Stimulated activated memory B cell treated with anti-CD40 and anti-IgM and Interleukin-4, amounts not matched to agents 10 μg/mL and 1 μg/mL and 100 μg/mL, for 72 hours (primary cell): Measurements from ENCODE around the gene FLRT1.
"Not testable (repeated sequence)": the region's sequence is repeated elsewhere in the genome, so short reads cannot be mapped to it uniquely, and the experiment has no call there.

Source experiments
- ATAC-seq: fragments of 150-1000 bp; cut with Tn5 transposase; 2 replicates; pipeline ENCODE4 v1.10.0; 2021
- H3K27ac Mint-ChIP-seq: one replicate; pipeline ENCODE4 v1.8.0; 2022; ENCODE audit warnings: mild to moderate bottlenecking, mixed read lengths
- H3K27me3 Mint-ChIP-seq: one replicate; pipeline ENCODE4 v1.8.0; 2022; ENCODE audit warnings: mixed read lengths
- H3K36me3 Mint-ChIP-seq: one replicate; pipeline ENCODE4 v1.8.0; 2022; ENCODE audit warnings: mixed read lengths
- H3K4me1 Mint-ChIP-seq: one replicate; pipeline ENCODE4 v1.8.0; 2022; ENCODE audit warnings: mixed read lengths
- H3K4me3 Mint-ChIP-seq: one replicate; pipeline ENCODE4 v1.8.0; 2022; ENCODE audit warnings: mild to moderate bottlenecking, moderate library complexity, mixed read lengths
- H3K9me3 Mint-ChIP-seq: one replicate; pipeline ENCODE4 v1.8.0; 2022; ENCODE audit warnings: mixed read lengths

Gene FLRT1

GRCh38 chr11:64043545-64043944, 7.8 kb downstream of the FLRT1 start:
- no peak for ATAC-seq
- Mint-ChIP-seq H3K36me3 (no peaks in the 10 kb centered on the region), H3K27ac (no peak overlapping the region)

GRCh38 chr11:64044730-64045393, 9.1 kb downstream of the FLRT1 start:
- H3K27me3 Mint-ChIP-seq, result peaks cover 29% of the 10 kb centered on the region
- H3K36me3 Mint-ChIP-seq, result no peaks in the 10 kb centered on the region
- H3K4me1 Mint-ChIP-seq, result no peaks in the 10 kb centered on the region
- no peak overlapping the region for H3K27ac Mint-ChIP-seq
- H3K9me3 Mint-ChIP-seq, result no peaks in the 10 kb centered on the region
- no peak for ATAC-seq
- no peak overlapping the region for H3K4me3 Mint-ChIP-seq

More at GRCh38 chr11:64043545-64043944, 7.8 kb downstream of the FLRT1 start:
- Mint-ChIP-seq H3K27me3 (peaks cover 43% of the 10 kb centered on the region), H3K4me1 (no peaks in the 10 kb centered on the region), H3K4me3 (no peak overlapping the region), H3K9me3 (no peaks in the 10 kb centered on the region)

- H3K36me3 Mint-ChIP-seq, result no peaks in the 10 kb centered on the region
- H3K27ac Mint-ChIP-seq, result no peak overlapping the region
- H3K4me3 Mint-ChIP-seq, result no peak overlapping the region
- H3K9me3 Mint-ChIP-seq, result no peaks in the 10 kb centered on the region
- peaks cover 21% of the 10 kb centered on the region for H3K27me3 Mint-ChIP-seq
- no peaks in the 10 kb centered on the region for H3K4me1 Mint-ChIP-seq
- no peak for ATAC-seq
These were observed 10.0 kb downstream of the FLRT1 start for GRCh38 chr11:64045700-64046099.

- H3K4me3 Mint-ChIP-seq, H3K9me3 Mint-ChIP-seq, H3K27me3 Mint-ChIP-seq, ATAC-seq, H3K27ac Mint-ChIP-seq, H3K4me1 Mint-ChIP-seq, H3K36me3 Mint-ChIP-seq: not testable (repeated sequence)
These were observed 11.6 kb downstream of the FLRT1 start for GRCh38 chr11:64047373-64047772.

- Mint-ChIP-seq H3K9me3 (no peaks in the 10 kb centered on the region), H3K4me3 (no peak overlapping the region), H3K27me3 (peaks cover 4% of the 10 kb centered on the region), H3K27ac (no peak overlapping the region), H3K36me3 (no peaks in the 10 kb centered on the region), H3K4me1 (no peaks in the 10 kb centered on the region)
- no peak for ATAC-seq
These were observed 12.5 kb downstream of the FLRT1 start for GRCh38 chr11:64048042-64048854.

- no peak for ATAC-seq
- Mint-ChIP-seq H3K4me3 (no peak overlapping the region), H3K36me3 (no peaks in the 10 kb centered on the region), H3K4me1 (no peaks in the 10 kb centered on the region), H3K9me3 (no peaks in the 10 kb centered on the region), H3K27me3 (no peaks in the 10 kb centered on the region), H3K27ac (no peak overlapping the region)
These were observed 13.8 kb downstream of the FLRT1 start for GRCh38 chr11:64049509-64049908.

- no peak for ATAC-seq
- no peaks in the 10 kb centered on the region for H3K27me3 Mint-ChIP-seq
- H3K27ac Mint-ChIP-seq, result no peak overlapping the region
- no peak overlapping the region for H3K4me3 Mint-ChIP-seq
- no peaks in the 10 kb centered on the region for H3K36me3 Mint-ChIP-seq
- no peaks in the 10 kb centered on the region for H3K9me3 Mint-ChIP-seq
- H3K4me1 Mint-ChIP-seq, result no peaks in the 10 kb centered on the region
These were observed 15.6 kb downstream of the FLRT1 start for GRCh38 chr11:64051297-64051696.

GRCh38 chr11:64052436-64052835, 16.7 kb downstream of the FLRT1 start:
- H3K27ac Mint-ChIP-seq, result no peak overlapping the region
- no peak overlapping the region for H3K4me3 Mint-ChIP-seq
- no peaks in the 10 kb centered on the region for H3K27me3 Mint-ChIP-seq
- no peaks in the 10 kb centered on the region for H3K9me3 Mint-ChIP-seq
- H3K4me1 Mint-ChIP-seq, result no peaks in the 10 kb centered on the region
- no peaks in the 10 kb centered on the region for H3K36me3 Mint-ChIP-seq
- no peak for ATAC-seq

- peaks cover 2% of the 10 kb centered on the region for H3K27me3 Mint-ChIP-seq
- H3K36me3 Mint-ChIP-seq, result no peaks in the 10 kb centered on the region
- no peak overlapping the region for H3K27ac Mint-ChIP-seq
- no peaks in the 10 kb centered on the region for H3K9me3 Mint-ChIP-seq
- no peak overlapping the region for H3K4me3 Mint-ChIP-seq
- no peak for ATAC-seq
- no peaks in the 10 kb centered on the region for H3K4me1 Mint-ChIP-seq
These were observed 17.3 kb downstream of the FLRT1 start for GRCh38 chr11:64052938-64053622.

- no peak for ATAC-seq
- H3K9me3 Mint-ChIP-seq, result no peaks in the 10 kb centered on the region
- H3K27me3 Mint-ChIP-seq, result peaks cover 8% of the 10 kb centered on the region
- H3K4me3 Mint-ChIP-seq, result no peak overlapping the region
- no peak overlapping the region for H3K27ac Mint-ChIP-seq
- no peaks in the 10 kb centered on the region for H3K36me3 Mint-ChIP-seq
- no peaks in the 10 kb centered on the region for H3K4me1 Mint-ChIP-seq
These were observed 18.0 kb downstream of the FLRT1 start for GRCh38 chr11:64053699-64054098.

GRCh38 chr11:64055077-64055476, 19.3 kb downstream of the FLRT1 start:
- peaks cover 15% of the 10 kb centered on the region for H3K27me3 Mint-ChIP-seq
- H3K27ac Mint-ChIP-seq, result no peak overlapping the region
- H3K36me3 Mint-ChIP-seq, result no peaks in the 10 kb centered on the region
- H3K4me3 Mint-ChIP-seq, result no peak overlapping the region
- no peak for ATAC-seq
- no peaks in the 10 kb centered on the region for H3K9me3 Mint-ChIP-seq
- no peaks in the 10 kb centered on the region for H3K4me1 Mint-ChIP-seq

GRCh38 chr11:64056213-64056785, 20.6 kb downstream of the FLRT1 start:
- Mint-ChIP-seq H3K4me3 (no peak overlapping the region), H3K36me3 (no peaks in the 10 kb centered on the region), H3K4me1 (peaks cover 8% of the 10 kb centered on the region), H3K27me3 (peaks cover 26% of the 10 kb centered on the region), H3K27ac (no peak overlapping the region), H3K9me3 (no peaks in the 10 kb centered on the region)
- ATAC-seq, result no peak

GRCh38 chr11:64056861-64057260, 21.1 kb downstream of the FLRT1 start:
- Mint-ChIP-seq H3K27me3 (peaks cover 32% of the 10 kb centered on the region), H3K27ac (no peak overlapping the region), H3K9me3 (no peaks in the 10 kb centered on the region), H3K4me1 (peaks cover 14% of the 10 kb centered on the region), H3K4me3 (no peak overlapping the region), H3K36me3 (no peaks in the 10 kb centered on the region)
- ATAC-seq, result no peak

GRCh38 chr11:64057890-64058289, 22.2 kb downstream of the FLRT1 start:
- ATAC-seq, result no peak
- no peaks in the 10 kb centered on the region for H3K9me3 Mint-ChIP-seq
- peaks cover 17% of the 10 kb centered on the region for H3K4me1 Mint-ChIP-seq
- no peaks in the 10 kb centered on the region for H3K36me3 Mint-ChIP-seq
- no peak overlapping the region for H3K4me3 Mint-ChIP-seq
- H3K27ac Mint-ChIP-seq, result no peak overlapping the region
- peaks cover 42% of the 10 kb centered on the region for H3K27me3 Mint-ChIP-seq

- H3K9me3 Mint-ChIP-seq, result no peaks in the 10 kb centered on the region
- no peak for ATAC-seq
- H3K27me3 Mint-ChIP-seq, result peaks cover 48% of the 10 kb centered on the region
- H3K4me3 Mint-ChIP-seq, result no peak overlapping the region
- H3K27ac Mint-ChIP-seq, result no peak overlapping the region
- no peaks in the 10 kb centered on the region for H3K36me3 Mint-ChIP-seq
- H3K4me1 Mint-ChIP-seq, result peaks cover 17% of the 10 kb centered on the region
These were observed 22.8 kb downstream of the FLRT1 start for GRCh38 chr11:64058494-64058893.
